OCI-LY3 (cell line): Measurements from ENCODE around the gene ASAP2.

Source experiments
- H2AFZ ChIP-seq: fragments of 200-600, 300-600 bp; shearing (Covaris generic); 2 replicates; pipeline ENCODE4 v1.6.0; 2014; ENCODE audit warnings: antibody characterized with exemption, low read depth, low read length
- H3K27ac ChIP-seq: fragments of 200-600, 300-600 bp; sonication (generic); 2 replicates; pipeline ENCODE4 v1.5.1; 2014; ENCODE audit warnings: mild to moderate bottlenecking, low read length, moderate library complexity, mixed read lengths
- H3K27me3 ChIP-seq: fragments of 200-600, 300-600 bp; sonication (generic); 2 replicates; pipeline ENCODE4 v1.6.1; 2014; ENCODE audit warnings: low read depth, low read length, mixed read lengths
- H3K36me3 ChIP-seq: fragments of 200-600, 300-600 bp; sonication (generic); replicated peaks from 2 replicates; pipeline ENCODE3; 2014; ENCODE audit warnings: low read depth, low read length, mixed read lengths
- H3K4me1 ChIP-seq: fragments of 300-600, 200-600 bp; sonication (generic); 2 replicates; pipeline ENCODE4 v1.6.1; 2014; ENCODE audit warnings: low read length, mixed read lengths
- H3K4me2 ChIP-seq: fragments of 200-600, 300-600 bp; sonication (generic); 2 replicates; pipeline ENCODE4 v1.6.1; 2014; ENCODE audit warnings: low read length, mixed read lengths
- H3K4me3 ChIP-seq: fragments of 300-600, 200-600 bp; sonication (generic); 2 replicates; pipeline ENCODE4 v1.5.1; 2014; ENCODE audit warnings: antibody characterized with exemption, mild to moderate bottlenecking, low read length, moderate library complexity
- H3K79me2 ChIP-seq: fragments of 300-600, 200-600 bp; shearing (Covaris generic); 2 replicates; pipeline ENCODE4 v1.6.1; 2014; ENCODE audit warnings: mild to moderate bottlenecking, low read length, mixed read lengths
- H3K9ac ChIP-seq: fragments of 300-600, 200-600 bp; shearing (Covaris generic); 2 replicates; pipeline ENCODE4 v1.6.0; 2014; ENCODE audit warnings: mild to moderate bottlenecking, low read length, moderate library complexity
- H3K9me3 ChIP-seq: fragments of 200-600, 300-600 bp; shearing (Covaris generic); 2 replicates; pipeline ENCODE4 v1.6.1; 2014; ENCODE audit warnings: low read length, mixed read lengths; ENCODE audit not compliant: insufficient read depth
- H4K20me1 ChIP-seq: fragments of 200-600, 300-600 bp; sonication (generic); 2 replicates; pipeline ENCODE4 v1.6.1; 2016; ENCODE audit warnings: low read length, mixed read lengths; ENCODE audit not compliant: insufficient read depth
- CTCF ChIP-seq: fragments of 200-600, 300-600 bp; sonication (generic); IDR thresholded peaks from 2 replicates; pipeline ENCODE4 v1.5.1; 2014; ENCODE audit warnings: antibody characterized with exemption, low read length, low read depth
- EZH2phosphoT487 ChIP-seq: fragments of 200-600 bp; shearing (Covaris generic); IDR thresholded peaks from 2 replicates; pipeline ENCODE4 v1.6.1; 2018; ENCODE audit warnings: antibody characterized with exemption, mixed run types, low read depth

ASAP2 gene

GRCh38 chr2:9377461-9378097 lies 171.0 kb downstream of the ASAP2 start:
- H3K9me3 ChIP-seq: no peaks in the 10 kb centered on the region
- no peaks in the 10 kb centered on the region for H3K4me1 ChIP-seq
- no peaks in the 10 kb centered on the region for H3K79me2 ChIP-seq
- peaks cover 12% of the 10 kb centered on the region for H3K27me3 ChIP-seq
- no peak overlapping the region for H3K27ac ChIP-seq
- no peaks in the 10 kb centered on the region for H4K20me1 ChIP-seq
- TF ChIP-seq EZH2phosphoT487: no peak
- TF ChIP-seq CTCF: no peak
- H3K36me3 ChIP-seq: no peaks in the 10 kb centered on the region
- no peak overlapping the region for H3K4me2 ChIP-seq
- no peak overlapping the region for H3K9ac ChIP-seq
- no peak overlapping the region for H2AFZ ChIP-seq
- H3K4me3 ChIP-seq: no peak overlapping the region

GRCh38 chr2:9378433-9379390 lies 172.1 kb downstream of the ASAP2 start:
- H3K9me3 ChIP-seq: no peaks in the 10 kb centered on the region
- no peak overlapping the region for H3K9ac ChIP-seq
- H3K4me3 ChIP-seq: no peak overlapping the region
- H2AFZ ChIP-seq: no peak overlapping the region
- H4K20me1 ChIP-seq: no peaks in the 10 kb centered on the region
- no peaks in the 10 kb centered on the region for H3K36me3 ChIP-seq
- TF ChIP-seq EZH2phosphoT487: no peak
- TF ChIP-seq CTCF: no peak
- H3K27me3 ChIP-seq: peaks cover 12% of the 10 kb centered on the region
- H3K4me1 ChIP-seq: no peaks in the 10 kb centered on the region
- no peak overlapping the region for H3K27ac ChIP-seq
- H3K4me2 ChIP-seq: no peak overlapping the region
- no peaks in the 10 kb centered on the region for H3K79me2 ChIP-seq

- H3K4me3 ChIP-seq: no peak overlapping the region
- no peak overlapping the region for H2AFZ ChIP-seq
- no peak overlapping the region for H3K27ac ChIP-seq
- peaks cover 12% of the 10 kb centered on the region for H3K27me3 ChIP-seq
- H3K36me3 ChIP-seq: no peaks in the 10 kb centered on the region
- H3K4me1 ChIP-seq: no peaks in the 10 kb centered on the region
- H3K9ac ChIP-seq: no peak overlapping the region
- H4K20me1 ChIP-seq: no peaks in the 10 kb centered on the region
- H3K79me2 ChIP-seq: no peaks in the 10 kb centered on the region
- H3K9me3 ChIP-seq: no peaks in the 10 kb centered on the region
- H3K4me2 ChIP-seq: no peak overlapping the region
- TF ChIP-seq CTCF (no peak), EZH2phosphoT487 (no peak)
Observed at GRCh38 chr2:9379391-9379755, 172.8 kb downstream of the ASAP2 start.
